GM12891 (cell line): ENCODE data around the gene NUDT16L1.

Experiments
- DNase-seq: peaks from one replicate; pipeline ENCODE4 v3.0.0; 2011; ENCODE audit warnings: low spot score; ENCODE audit not compliant: insufficient read length
- FAIRE-seq: peaks from 2 replicates; lab custom pipeline; 2011; peaks lifted over from hg19 to GRCh38; lab: Jason Lieb, UNC
- PAX5 ChIP-seq: IDR thresholded peaks from 2 replicates; pipeline ENCODE4 v1.6.1; 2011; ENCODE audit warnings: low read length, moderate library complexity, mild to moderate bottlenecking; ENCODE audit not compliant: insufficient read depth, severe bottlenecking
- POLR2A ChIP-seq: IDR thresholded peaks from 2 replicates; pipeline ENCODE4 v1.6.1; 2011; ENCODE audit warnings: low read depth, low read length, control low read depth
- POLR2AphosphoS5 ChIP-seq: IDR thresholded peaks from 2 replicates; pipeline ENCODE4 v1.6.1; 2011; ENCODE audit warnings: low read depth, low read length, control low read depth
- POU2F2 ChIP-seq: IDR thresholded peaks from 2 replicates; pipeline ENCODE4 v1.6.1; 2011; ENCODE audit warnings: low read depth, mild to moderate bottlenecking, control low read depth, low read length, moderate library complexity
- SPI1 ChIP-seq: IDR thresholded peaks from 2 replicates; pipeline ENCODE4 v1.6.1; 2011; ENCODE audit warnings: low read depth, low read length, control low read depth
- TAF1 ChIP-seq: IDR thresholded peaks from 2 replicates; pipeline ENCODE4 v1.6.1; 2011; ENCODE audit warnings: low read depth, low read length, control low read depth

NUDT16L1 gene

DNA sequence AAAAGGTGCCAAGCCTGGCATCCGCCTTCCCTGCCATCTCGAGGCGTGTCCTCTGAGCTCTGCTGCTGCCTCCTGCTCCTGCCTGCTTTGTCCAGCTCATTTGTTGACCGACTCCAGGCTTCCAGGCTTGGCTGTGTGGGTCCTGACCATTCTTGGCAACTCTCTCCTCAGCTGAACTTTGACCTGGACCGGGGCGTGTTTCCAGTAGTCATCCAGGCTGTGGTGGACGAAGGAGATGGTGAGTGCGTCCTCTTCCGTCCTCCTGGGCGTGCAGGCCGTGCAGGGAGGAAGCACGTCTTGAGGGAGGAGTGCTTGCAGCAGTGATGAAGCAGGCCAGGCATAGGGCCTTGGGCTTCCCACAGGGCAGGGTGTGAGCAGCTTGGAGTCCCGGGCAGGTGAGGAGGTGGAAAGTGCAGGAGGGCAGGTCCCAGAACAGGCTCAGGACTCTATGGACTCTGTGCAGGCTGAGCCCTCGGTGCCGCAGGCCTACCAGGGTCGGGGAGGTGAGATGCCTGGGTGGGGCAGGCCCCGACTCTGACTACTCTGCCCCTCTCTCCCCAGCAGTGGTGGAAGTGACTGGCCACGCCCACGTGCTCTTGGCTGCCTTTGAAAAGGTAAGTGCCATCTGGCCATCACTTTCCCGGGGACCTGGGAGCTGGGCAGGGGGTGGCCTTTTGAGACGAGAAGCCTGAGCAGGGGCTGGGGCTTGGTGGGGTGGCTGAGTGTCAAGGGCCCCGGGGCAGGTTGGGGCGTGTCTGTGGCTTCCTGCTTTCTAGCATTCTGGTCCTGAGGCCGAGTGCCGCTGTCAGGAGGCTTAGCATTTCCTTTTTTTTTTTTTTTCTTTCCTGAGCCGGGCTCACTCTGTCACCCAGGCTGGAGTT lies 28.6 kb upstream of the NUDT16L1 start:
- TF ChIP-seq SPI1 (peak; percentile 26; the same call in 1 of the 2 replicates), PAX5 (no peak)
- DNase-seq = peak; percentile 65
- peak; percentile 52 for FAIRE-seq

DNA sequence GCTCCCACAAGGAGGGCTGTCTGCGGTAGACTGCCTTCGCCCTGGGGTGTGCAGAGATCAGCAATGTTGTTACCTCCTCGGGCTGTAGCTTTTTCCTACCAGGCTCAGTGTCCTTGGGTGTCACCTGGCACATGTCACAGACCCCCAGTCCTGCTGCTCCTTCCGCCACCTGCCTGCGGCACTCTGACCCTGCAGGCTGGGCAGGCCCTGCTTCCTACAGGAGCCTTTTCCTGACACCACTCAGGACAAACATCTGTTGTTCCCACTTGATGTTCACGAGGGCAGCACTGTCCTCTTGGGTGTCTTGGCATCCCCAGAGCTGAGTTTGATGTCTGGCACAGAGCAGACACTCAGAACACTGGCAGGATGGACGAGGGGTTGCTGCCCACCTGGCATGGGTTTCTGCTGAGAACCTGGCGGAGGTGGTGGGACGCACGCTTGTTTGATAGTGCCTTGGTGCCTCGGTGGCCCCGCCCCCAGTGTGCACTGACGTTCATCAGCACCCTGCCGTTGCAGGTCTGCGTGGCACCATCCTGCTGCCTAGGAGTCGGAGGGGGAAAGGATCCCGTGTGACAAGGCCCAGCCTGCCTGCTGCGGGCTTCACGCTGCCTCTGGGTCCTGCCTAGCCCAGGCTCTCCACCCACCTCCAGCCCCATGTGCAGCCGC lies 26.7 kb upstream of the NUDT16L1 start:
- DNase-seq (no peak), FAIRE-seq (no peak)
- TF ChIP-seq POLR2A (no peak), PAX5 (no peak), POLR2AphosphoS5 (no peak), SPI1 (no peak), TAF1 (no peak), POU2F2 (no peak)

DNA sequence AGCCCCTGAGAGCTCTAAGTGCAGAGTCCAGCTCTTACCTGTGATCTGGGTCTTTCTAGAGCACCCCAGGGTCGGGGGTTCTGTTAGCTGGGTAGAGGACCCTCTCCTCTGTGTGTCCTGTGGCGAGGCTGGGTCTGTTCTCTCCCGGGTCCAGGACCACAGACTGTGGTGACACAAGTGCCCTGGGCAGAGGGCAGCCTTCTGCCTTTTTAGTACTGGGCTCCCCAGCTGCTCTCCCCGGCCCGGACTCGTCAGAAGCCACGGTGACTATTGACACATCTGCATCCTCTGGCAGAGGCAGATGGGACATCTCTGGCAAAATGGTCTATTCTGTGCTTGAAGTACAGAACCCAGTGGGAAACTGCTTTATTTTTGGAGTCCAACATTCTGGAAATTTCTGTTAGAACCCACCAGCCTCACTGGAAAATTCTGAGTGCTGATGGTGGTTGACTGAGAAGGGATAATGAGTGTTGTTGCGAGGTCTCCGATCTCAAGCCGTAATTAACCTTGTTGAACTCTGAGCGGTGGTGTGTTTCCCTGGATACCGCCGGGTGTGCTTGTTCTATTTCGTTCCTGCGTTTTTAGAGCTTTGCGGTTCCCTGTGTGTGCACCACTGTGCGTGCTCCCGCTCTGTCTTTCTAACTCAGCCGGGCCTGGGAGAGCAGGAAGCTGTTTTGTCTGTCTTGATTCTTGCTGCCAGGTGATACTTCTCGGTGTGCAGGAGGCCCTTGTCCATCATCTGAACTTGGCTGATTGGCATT lies 26.0 kb upstream of the NUDT16L1 start:
- FAIRE-seq (no peak), DNase-seq (no peak)
- TF ChIP-seq SPI1 = no peak
- no peak for TF ChIP-seq POU2F2
- TF ChIP-seq POLR2A = no peak
- TF ChIP-seq TAF1 = no peak
- TF ChIP-seq PAX5 = no peak

DNA sequence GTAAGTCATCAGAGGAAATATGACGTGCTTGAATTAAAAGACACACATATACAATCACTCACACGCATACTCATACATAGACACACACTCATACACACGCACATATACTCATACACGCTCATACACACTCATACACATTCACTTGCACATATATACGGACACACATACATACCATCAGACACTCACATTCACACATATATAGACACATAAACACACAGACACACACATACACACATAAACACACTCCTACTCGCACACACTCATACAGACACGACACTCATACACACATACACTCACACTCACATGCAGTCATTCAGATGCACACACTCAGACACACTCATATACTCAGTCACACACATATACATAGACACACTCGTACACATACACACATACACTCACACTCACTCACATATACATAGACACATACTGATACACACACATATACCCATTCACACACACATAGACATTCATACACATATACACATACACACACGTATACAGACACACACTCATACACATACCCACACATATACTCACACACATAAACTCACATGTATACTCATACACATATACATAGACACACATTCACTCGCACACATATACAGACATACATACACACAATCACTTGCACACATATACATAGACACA lies 24.9 kb upstream of the NUDT16L1 start:
- no peak for TF ChIP-seq POU2F2
- no peak for TF ChIP-seq POLR2AphosphoS5
- TF ChIP-seq TAF1 = no peak
- TF ChIP-seq SPI1 = no peak
- TF ChIP-seq POLR2A = no peak
- no peak for TF ChIP-seq PAX5
- DNase-seq (no peak), FAIRE-seq (peak; percentile 67)

DNA sequence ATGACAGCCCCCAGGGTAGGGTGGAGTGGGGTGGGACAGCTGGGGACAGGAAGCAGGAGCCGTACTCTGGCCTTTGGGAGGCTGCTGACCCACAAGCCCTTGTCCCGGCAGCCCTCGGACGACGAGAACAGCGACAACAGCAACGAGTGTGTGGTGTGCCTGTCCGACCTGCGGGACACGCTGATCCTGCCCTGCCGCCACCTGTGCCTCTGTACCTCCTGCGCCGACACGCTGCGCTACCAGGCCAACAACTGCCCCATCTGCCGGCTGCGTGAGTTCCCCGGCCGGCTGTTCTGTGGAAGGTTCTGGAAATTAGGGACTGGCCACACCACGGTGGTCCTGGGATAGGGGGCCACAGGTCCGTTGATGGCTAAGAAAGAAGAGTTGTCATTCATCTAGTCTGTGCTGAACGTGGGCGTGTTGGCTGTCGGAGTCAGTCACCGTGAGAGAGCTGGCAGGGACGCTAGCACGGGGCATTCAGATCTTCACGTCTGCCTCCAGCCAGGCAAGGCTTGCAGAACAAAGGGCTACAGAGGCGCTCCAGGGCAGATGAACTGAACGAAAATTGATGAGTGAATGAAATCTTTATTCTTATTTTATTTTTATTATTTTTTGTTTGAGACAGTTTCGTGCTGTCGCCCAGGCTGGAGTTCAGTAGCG lies 19.8 kb upstream of the NUDT16L1 start:
- FAIRE-seq = no peak
- DNase-seq = no peak
- TF ChIP-seq PAX5 = no peak
- TF ChIP-seq POLR2A = no peak
- TF ChIP-seq TAF1 = no peak
- TF ChIP-seq POLR2AphosphoS5 = no peak
- no peak for TF ChIP-seq SPI1
- TF ChIP-seq POU2F2 = no peak

DNA sequence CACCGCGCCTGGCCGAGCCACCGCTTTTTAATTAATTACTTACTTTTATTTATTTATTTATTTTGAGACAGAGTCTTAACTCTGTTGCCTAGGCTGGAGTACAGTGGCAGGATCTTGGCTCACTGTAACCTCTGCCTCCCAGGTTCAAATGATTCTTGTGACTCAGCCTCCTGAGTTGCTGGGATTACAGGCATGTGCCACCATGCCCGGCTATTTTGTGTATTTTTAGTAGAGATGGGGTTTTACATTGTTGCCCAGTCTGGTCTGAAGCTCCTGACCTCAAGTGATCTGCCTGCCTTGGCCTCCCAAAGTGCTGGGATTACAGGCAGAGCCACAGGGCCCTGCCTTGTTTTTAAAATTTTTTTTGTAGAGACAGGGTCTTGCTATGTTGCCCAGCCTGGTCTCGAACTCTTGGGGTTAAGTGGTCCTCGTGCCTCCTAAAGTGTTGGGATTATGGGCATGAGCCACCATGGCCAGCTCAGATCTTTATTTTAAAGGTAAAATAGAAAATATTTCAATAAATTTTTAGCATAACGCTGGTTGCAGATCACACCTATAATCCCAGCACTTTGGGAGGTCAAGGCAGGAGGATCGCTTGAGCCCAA lies 18.3 kb upstream of the NUDT16L1 start:
- DNase-seq (no peak), FAIRE-seq (no peak)
- no peak for TF ChIP-seq TAF1

DNA sequence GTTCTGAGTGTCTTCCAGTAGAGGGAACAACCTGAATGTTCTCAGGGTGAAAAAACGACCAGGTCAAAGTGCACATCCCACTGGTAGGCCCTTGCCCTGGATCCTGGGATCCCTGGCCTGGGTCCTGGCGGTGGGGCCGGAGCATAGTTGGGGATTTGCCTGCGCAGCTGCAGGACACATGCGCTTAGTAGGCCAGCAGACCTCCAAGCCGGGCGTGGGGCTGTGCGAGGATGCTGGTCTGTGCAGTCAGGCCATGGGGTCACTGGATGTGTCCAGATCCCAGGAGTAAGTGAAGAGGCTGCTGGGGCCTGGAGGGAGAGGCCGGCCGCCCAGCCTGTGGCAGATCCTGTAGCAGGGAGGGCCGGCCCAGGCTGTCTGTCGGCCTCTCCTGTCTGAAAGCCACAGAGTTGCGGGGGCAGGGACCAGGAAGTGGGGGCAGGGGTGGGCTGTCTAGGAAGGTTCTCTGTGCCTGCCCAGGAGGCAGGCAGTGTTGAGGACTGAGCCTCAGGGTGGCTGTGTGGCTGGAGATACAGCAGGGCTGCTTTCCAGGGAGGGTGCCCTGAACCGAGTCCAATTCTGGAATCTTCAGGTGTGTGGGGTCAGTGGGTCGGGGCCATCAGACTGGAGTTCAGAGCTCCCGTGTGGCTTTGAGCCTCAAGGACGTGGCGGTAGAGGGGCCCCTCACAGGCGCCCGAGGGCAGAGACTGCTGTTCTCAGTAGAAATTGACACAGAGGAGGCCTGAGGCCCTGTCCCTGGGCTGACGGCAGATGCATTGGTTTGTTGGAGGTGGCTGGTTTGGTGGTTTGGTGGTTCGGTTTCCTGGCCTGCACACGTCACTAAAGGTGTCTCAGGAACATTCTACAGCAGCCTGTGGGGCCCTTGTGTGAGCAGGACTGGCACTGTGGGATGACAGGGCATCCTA lies 17.2 kb upstream of the NUDT16L1 start:
- no peak for DNase-seq
- no peak for FAIRE-seq
- TF ChIP-seq TAF1 = no peak
- no peak for TF ChIP-seq POU2F2
- TF ChIP-seq PAX5 = no peak
- no peak for TF ChIP-seq SPI1
- no peak for TF ChIP-seq POLR2A
- no peak for TF ChIP-seq POLR2AphosphoS5

DNA sequence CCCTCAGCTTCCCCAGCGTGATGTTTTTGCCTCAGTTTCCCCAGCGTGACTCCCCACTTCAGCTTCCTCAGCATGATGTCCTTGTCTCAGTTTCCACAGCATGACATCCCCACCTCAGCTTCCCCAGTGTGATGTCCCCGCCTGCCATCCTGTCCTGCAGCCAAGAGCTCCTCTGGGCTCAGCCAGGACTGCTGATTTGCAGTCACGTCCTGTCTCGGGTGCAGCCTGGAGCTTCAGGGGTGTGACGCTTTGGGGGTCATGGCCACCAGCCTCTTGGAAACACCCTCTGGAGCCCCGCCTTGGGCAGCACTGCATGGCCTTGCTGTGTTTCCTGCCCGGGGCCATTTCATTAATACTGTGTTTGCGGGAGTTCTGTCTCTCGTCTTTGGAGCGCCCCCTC lies 16.5 kb upstream of the NUDT16L1 start:
- TF ChIP-seq SPI1 (no peak), PAX5 (no peak), POLR2A (no peak), TAF1 (no peak), POLR2AphosphoS5 (no peak), POU2F2 (no peak)
- no peak for FAIRE-seq

More for the DNA sequence above, 16.5 kb upstream of the NUDT16L1 start:
- DNase-seq = no peak
